Measurements from ENCODE around the gene TAGLN2.

The TAGLN2 gene

DNA sequence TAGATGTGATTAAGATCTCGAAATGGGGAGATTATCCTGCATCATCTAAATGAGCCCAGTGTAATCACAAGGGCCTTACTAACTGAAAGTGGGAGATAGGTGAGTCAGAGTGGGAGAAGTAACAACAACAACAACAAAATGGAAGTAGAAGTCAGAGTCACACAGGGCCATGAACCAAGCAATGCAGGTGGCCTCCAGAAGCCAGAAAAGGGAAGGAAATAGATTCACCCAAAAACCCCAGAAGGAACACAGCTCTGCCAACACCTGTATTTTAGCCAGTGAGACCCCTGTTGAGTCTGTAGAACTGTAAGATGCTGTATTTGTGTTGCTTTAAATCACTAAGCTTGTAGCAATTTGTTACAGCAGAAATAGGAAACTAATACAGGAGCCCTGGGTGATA is 4.1 kb downstream of the TAGLN2 start:
- no peak overlapping the region for H3K4me3 ChIP-seq (ENCODE audit: low read depth, low read length)
- no peak for DNase-seq (ENCODE audit: low read depth)
- TF ChIP-seq, protein P1, sequence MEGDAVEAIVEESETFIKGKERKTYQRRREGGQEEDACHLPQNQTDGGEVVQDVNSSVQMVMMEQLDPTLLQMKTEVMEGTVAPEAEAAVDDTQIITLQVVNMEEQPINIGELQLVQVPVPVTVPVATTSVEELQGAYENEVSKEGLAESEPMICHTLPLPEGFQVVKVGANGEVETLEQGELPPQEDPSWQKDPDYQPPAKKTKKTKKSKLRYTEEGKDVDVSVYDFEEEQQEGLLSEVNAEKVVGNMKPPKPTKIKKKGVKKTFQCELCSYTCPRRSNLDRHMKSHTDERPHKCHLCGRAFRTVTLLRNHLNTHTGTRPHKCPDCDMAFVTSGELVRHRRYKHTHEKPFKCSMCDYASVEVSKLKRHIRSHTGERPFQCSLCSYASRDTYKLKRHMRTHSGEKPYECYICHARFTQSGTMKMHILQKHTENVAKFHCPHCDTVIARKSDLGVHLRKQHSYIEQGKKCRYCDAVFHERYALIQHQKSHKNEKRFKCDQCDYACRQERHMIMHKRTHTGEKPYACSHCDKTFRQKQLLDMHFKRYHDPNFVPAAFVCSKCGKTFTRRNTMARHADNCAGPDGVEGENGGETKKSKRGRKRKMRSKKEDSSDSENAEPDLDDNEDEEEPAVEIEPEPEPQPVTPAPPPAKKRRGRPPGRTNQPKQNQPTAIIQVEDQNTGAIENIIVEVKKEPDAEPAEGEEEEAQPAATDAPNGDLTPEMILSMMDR (IDR thresholded peaks at IDR 0.05; ENCODE audit: control insufficient read depth, extremely low read depth, insufficient read depth) = no peak

DNA sequence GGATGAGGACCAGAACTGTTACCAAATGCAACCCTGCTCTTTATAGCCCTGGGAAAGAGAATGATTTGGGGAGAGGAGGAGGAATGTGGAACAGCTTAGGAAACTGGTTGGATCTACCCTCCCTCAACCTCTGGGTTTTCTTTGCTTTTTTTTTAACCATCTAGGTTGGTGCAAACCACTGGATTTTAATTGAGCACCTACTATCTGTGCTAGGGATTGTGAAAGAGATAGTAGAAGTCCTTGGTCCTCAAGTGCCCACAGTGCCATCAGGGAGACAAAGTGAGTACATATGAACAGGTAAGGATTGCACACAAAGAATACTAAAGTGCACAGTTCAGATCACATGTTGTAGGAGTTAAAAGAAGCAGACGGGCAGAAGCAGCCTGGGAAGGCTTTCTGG is 4.7 kb downstream of the TAGLN2 start:
- no peak for DNase-seq (ENCODE audit: low read depth)
- TF ChIP-seq, protein P1 (IDR thresholded peaks at IDR 0.05; ENCODE audit: control insufficient read depth, extremely low read depth, insufficient read depth) = no peak
- no peak overlapping the region for H3K4me3 ChIP-seq (ENCODE audit: low read depth, low read length)

DNA sequence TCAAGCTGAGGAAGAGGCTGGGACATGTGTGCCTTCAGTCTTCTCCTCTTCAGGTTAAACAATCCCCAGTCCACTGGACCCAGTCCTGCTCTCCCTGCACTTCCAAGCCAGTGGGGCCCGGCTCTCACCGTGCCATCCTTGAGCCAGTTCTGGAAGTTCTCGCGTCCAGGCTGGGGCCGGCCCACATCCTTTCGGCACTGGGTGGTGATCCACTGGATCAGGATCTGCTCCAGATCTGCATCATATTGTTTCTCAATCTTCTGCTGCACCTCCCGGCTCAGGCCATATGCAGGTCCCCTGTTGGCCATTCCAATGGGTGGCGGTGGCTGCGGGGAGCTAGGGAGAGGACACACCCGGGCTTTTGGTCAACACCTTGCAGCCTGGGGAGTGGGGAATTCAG is 5.1 kb downstream of the TAGLN2 start:
- TF ChIP-seq, protein P1 (IDR thresholded peaks at IDR 0.05; ENCODE audit: control insufficient read depth, extremely low read depth, insufficient read depth) = no peak
- no peak overlapping the region for H3K4me3 ChIP-seq (ENCODE audit: low read depth, low read length)
- DNase-seq (ENCODE audit: low read depth) = no peak

DNA sequence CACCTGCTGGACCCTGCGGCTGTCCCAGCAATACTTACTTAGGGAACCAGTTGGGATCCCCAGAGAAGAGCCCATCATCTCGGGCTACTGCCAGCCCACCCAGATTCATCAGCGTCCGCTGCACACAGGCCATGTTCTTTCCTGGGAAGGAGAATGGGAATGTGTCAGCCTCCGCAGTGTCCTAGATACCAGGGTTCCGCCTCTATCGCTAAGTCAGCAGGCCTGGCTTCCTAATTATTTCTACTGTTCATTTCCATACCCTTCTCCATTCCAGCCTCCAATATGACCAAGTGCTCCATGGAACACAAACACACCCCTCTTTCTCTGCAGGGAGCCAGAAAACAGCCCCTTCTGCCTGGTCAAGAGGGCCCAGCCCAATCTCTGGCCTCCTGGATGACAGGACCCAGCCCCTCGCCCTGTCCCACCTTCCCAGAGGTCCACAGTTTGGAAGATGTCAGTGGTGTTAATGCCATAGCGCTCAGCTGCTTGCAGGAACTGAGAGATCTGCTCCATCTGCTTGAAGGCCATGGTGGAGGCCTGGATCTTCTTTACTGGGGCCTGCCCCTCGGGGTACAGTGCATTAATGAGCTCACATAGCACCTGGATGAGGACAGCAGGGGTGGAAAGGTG is 6.0 kb downstream of the TAGLN2 start:
- DNase-seq (ENCODE audit: low read depth) = no peak
- H3K4me3 ChIP-seq (ENCODE audit: low read depth, low read length) = no peak overlapping the region
- TF ChIP-seq, protein P1 (IDR thresholded peaks at IDR 0.05; ENCODE audit: control insufficient read depth, extremely low read depth, insufficient read depth) = no peak

GRCh38 chr1:159918352-159919200 is 6.7 kb downstream of the TAGLN2 start:
- no peak for DNase-seq (ENCODE audit: low read depth)

DNA sequence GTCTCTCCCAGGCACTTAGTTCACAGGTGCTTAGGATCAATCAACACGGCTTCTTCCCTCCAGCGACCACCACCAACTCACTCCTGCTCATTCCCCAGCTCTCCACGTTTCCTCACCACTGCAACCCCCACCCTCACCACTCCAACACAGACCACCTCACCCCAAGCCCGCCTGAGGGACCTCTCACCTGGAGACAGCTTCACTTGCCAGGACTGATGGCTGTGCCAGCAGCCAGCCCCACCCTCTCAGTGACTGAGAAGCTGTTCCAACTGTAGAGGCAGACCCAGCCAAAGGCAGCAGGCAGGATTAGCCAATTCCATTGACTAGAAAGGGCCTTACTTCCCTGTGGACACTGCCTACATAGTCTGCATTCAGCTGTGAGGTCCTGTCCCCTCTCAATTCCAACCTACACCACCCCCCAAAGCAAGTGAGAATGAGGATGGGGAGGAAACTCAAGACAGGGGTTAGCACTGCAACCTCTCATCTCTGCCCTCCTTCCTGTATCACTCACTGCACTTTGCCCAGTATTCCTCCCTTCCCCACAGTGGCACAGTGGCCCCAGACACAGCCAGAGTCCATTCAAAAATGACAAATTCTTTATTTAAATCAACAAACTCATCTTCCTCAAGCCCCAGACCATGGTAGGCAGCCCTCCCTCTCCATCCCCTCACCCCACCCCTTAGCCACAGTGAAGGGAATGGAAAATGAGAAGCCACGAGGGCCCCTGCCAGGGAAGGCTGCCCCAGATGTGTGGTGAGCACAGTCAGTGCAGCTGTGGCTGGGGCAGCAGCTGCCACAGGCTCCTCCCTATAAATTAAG is 7.6 kb downstream of the TAGLN2 start:
- TF ChIP-seq, protein P1 (IDR thresholded peaks at IDR 0.05; ENCODE audit: control insufficient read depth, extremely low read depth, insufficient read depth) = no peak
- H3K4me3 ChIP-seq (ENCODE audit: low read depth, low read length) = no peak overlapping the region
- no peak for DNase-seq (ENCODE audit: low read depth)

More at GRCh38 chr1:159918352-159919200, 6.7 kb downstream of the TAGLN2 start:
- H3K4me3 ChIP-seq (ENCODE audit: low read depth, low read length) = no peak overlapping the region
- TF ChIP-seq, protein P1 (IDR thresholded peaks at IDR 0.05; ENCODE audit: control insufficient read depth, extremely low read depth, insufficient read depth) = no peak
